Adrenal gland (tissue), 5 donors: ENCODE data around the gene PLA2G4F.

Source experiments
- POLR2A ChIP-seq, 2 donors: fragments of 450-650 bp; IDR thresholded peaks; one replicate each; pipeline ENCODE4 v1.6.1; 2017; ENCODE audit warnings: antibody characterized with exemption in 2 of 2, mild to moderate bottlenecking in 2 of 2, moderate library complexity in 1 of 2
- TF ChIP-seq, protein P1 (sequence below), 6 experiments: fragments of 450-650 bp in 4 of 6; fragments of 200-600 bp in 2 of 6; sonication (generic) in 1 of 6; IDR thresholded peaks; 1 replicate in 5 of 6; 2 replicates in 1 of 6; pipeline versions ENCODE4 v1.5.1 to v1.8.0; 2016 to 2021; ENCODE audit warnings: antibody characterized with exemption in 6 of 6, mild to moderate bottlenecking in 2 of 6, moderate library complexity in 1 of 6
- donor health status: DM: no; HTN: no; CAD: no.

DNA sequence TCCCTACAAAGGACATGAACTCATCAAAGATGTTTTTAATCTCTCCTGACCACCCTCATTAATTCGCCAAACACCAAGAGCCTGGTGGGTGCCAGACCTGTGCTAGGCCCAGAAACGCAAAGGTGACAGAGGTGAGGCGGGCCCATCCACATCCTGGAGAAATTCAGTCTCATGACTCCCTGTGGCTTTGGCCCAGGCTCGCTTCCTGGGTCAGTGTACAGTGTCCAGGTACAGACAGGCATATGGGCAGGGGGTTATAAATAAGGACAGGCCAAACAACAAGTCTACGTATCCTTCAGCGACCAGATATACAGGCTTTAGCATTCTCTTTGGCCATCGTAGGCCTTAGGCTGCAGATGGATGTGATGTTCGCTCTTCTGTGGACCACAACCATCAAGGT lies 945 bp upstream of the PLA2G4F start:
- TF ChIP-seq POLR2A (IDR thresholded peaks at IDR 0.05), result no peak
- TF ChIP-seq, protein P1, sequence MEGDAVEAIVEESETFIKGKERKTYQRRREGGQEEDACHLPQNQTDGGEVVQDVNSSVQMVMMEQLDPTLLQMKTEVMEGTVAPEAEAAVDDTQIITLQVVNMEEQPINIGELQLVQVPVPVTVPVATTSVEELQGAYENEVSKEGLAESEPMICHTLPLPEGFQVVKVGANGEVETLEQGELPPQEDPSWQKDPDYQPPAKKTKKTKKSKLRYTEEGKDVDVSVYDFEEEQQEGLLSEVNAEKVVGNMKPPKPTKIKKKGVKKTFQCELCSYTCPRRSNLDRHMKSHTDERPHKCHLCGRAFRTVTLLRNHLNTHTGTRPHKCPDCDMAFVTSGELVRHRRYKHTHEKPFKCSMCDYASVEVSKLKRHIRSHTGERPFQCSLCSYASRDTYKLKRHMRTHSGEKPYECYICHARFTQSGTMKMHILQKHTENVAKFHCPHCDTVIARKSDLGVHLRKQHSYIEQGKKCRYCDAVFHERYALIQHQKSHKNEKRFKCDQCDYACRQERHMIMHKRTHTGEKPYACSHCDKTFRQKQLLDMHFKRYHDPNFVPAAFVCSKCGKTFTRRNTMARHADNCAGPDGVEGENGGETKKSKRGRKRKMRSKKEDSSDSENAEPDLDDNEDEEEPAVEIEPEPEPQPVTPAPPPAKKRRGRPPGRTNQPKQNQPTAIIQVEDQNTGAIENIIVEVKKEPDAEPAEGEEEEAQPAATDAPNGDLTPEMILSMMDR (IDR thresholded peaks at IDR 0.05), result no peak
